GM23338 (cell line): ENCODE results near the gene KLRK1.

Experiments used
- CREB1 ChIP-seq: fragments of 250-450 bp; sonication (Bioruptor Pico); IDR thresholded peaks from 2 replicates; pipeline ENCODE4 v1.5.0; 2020; ENCODE audit warnings: low read depth, mild to moderate bottlenecking, moderate library complexity
- EZH2 ChIP-seq: fragments of 200-600 bp; sonication (generic); IDR thresholded peaks from one replicate; pipeline ENCODE4 v1.8.0; 2017; ENCODE audit warnings: antibody characterized with exemption, mild to moderate bottlenecking, low read depth; ENCODE audit not compliant: unreplicated experiment
- POLR2AphosphoS5 ChIP-seq: IDR thresholded peaks from 2 replicates; pipeline ENCODE4 v1.6.1; 2016; ENCODE audit warnings: antibody characterized with exemption, low read depth
- ZNF331 ChIP-seq: fragments of 250-450 bp; sonication (Bioruptor Pico); IDR thresholded peaks from 2 replicates; pipeline ENCODE4 v1.5.0; 2020; ENCODE audit warnings: low read depth, mild to moderate bottlenecking, moderate library complexity
- TF ChIP-seq, protein P1 (sequence below), 2 experiments: fragments of 200-600 bp in 1 of 2; sonication (generic) in 1 of 2; conservative IDR thresholded peaks; 2 replicates each; pipeline versions ENCODE4 v1.5.1 to v1.6.1; 2016 to 2017; ENCODE audit warnings: antibody characterized with exemption in 2 of 2, low read depth in 2 of 2, mild to moderate bottlenecking in 2 of 2, moderate library complexity in 1 of 2
- TF ChIP-seq, protein P2 (sequence below): IDR thresholded peaks from one replicate; pipeline ENCODE4 v1.6.1; 2018; ENCODE audit warnings: antibody characterized with exemption; ENCODE audit not compliant: unreplicated experiment

DNA sequence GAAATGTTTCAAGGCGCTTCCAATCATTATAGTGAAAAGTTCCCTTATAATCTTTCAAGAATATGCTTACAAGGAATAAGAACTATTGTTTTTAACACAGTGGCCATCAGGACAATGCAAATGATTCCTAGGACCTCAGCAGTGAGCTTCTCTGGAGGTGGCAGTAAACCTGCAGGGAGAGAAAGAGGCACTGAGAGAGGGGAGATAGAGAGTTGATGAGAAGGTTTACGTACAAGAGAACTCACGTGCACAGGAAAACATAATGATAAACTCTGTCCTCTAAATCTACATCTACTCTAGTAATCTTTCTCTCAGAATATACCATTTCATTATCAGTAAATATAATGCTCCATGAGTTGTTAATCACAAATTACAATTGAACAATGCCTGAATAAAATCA is 19.0 kb upstream of the KLRK1 start:
- TF ChIP-seq, protein P1, sequence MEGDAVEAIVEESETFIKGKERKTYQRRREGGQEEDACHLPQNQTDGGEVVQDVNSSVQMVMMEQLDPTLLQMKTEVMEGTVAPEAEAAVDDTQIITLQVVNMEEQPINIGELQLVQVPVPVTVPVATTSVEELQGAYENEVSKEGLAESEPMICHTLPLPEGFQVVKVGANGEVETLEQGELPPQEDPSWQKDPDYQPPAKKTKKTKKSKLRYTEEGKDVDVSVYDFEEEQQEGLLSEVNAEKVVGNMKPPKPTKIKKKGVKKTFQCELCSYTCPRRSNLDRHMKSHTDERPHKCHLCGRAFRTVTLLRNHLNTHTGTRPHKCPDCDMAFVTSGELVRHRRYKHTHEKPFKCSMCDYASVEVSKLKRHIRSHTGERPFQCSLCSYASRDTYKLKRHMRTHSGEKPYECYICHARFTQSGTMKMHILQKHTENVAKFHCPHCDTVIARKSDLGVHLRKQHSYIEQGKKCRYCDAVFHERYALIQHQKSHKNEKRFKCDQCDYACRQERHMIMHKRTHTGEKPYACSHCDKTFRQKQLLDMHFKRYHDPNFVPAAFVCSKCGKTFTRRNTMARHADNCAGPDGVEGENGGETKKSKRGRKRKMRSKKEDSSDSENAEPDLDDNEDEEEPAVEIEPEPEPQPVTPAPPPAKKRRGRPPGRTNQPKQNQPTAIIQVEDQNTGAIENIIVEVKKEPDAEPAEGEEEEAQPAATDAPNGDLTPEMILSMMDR (conservative IDR thresholded peaks at IDR 0.05; ENCODE audit: low read depth in 2 of 2) = no peak
- TF ChIP-seq POLR2AphosphoS5 (no peak), EZH2 (no peak), ZNF331 (CRISPR knock-in tag) (no peak), CREB1 (CRISPR knock-in tag) (no peak)
- TF ChIP-seq, protein P2, sequence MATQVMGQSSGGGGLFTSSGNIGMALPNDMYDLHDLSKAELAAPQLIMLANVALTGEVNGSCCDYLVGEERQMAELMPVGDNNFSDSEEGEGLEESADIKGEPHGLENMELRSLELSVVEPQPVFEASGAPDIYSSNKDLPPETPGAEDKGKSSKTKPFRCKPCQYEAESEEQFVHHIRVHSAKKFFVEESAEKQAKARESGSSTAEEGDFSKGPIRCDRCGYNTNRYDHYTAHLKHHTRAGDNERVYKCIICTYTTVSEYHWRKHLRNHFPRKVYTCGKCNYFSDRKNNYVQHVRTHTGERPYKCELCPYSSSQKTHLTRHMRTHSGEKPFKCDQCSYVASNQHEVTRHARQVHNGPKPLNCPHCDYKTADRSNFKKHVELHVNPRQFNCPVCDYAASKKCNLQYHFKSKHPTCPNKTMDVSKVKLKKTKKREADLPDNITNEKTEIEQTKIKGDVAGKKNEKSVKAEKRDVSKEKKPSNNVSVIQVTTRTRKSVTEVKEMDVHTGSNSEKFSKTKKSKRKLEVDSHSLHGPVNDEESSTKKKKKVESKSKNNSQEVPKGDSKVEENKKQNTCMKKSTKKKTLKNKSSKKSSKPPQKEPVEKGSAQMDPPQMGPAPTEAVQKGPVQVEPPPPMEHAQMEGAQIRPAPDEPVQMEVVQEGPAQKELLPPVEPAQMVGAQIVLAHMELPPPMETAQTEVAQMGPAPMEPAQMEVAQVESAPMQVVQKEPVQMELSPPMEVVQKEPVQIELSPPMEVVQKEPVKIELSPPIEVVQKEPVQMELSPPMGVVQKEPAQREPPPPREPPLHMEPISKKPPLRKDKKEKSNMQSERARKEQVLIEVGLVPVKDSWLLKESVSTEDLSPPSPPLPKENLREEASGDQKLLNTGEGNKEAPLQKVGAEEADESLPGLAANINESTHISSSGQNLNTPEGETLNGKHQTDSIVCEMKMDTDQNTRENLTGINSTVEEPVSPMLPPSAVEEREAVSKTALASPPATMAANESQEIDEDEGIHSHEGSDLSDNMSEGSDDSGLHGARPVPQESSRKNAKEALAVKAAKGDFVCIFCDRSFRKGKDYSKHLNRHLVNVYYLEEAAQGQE = no peak
